Panc1 (cell line): Measurements from ENCODE around the gene KLHDC10.

Source experiments
- CTCF ChIP-seq: fragments of 450-650 bp; IDR thresholded peaks from 2 replicates; pipeline ENCODE4 v1.5.1; 2017; ENCODE audit warnings: mild to moderate bottlenecking
- POLR2AphosphoS5 ChIP-seq: IDR thresholded peaks from 2 replicates; pipeline ENCODE4 v1.6.1; 2012; ENCODE audit warnings: mild to moderate bottlenecking, low read depth, low read length, moderate library complexity
- SIN3A ChIP-seq: IDR thresholded peaks from 2 replicates; pipeline ENCODE4 v1.6.1; 2012; ENCODE audit warnings: low read depth, mild to moderate bottlenecking, low read length, moderate library complexity, borderline replicate concordance; ENCODE audit not compliant: insufficient read depth

GRCh38 chr7:130136579-130137167 lies 66.3 kb downstream of the KLHDC10 start:
- no peak for TF ChIP-seq CTCF
- no peak for TF ChIP-seq POLR2AphosphoS5
- TF ChIP-seq SIN3A = no peak
